Nephron progenitor cell (in vitro differentiated cells): Measurements from ENCODE around the gene PKP1.

Experiments used
- DNase-seq: peaks from one replicate; pipeline ENCODE4 v3.0.0; 2021
- H3K27ac Mint-ChIP-seq: 2 replicates; pipeline ENCODE4 v1.8.0; 2021; ENCODE audit warnings: mild to moderate bottlenecking, moderate library complexity, mixed read lengths
- H3K27me3 Mint-ChIP-seq: 2 replicates; pipeline ENCODE4 v1.8.0; 2021; ENCODE audit warnings: mild to moderate bottlenecking, low read depth, mixed read lengths; ENCODE audit not compliant: poor library complexity
- H3K36me3 Mint-ChIP-seq: 2 replicates; pipeline ENCODE4 v1.8.0; 2021; ENCODE audit warnings: low read depth, mixed read lengths
- H3K4me1 Mint-ChIP-seq: 2 replicates; pipeline ENCODE4 v1.8.0; 2021; ENCODE audit warnings: mixed read lengths
- H3K4me3 Mint-ChIP-seq: 2 replicates; pipeline ENCODE4 v1.8.0; 2021; ENCODE audit warnings: mild to moderate bottlenecking, moderate library complexity, mixed read lengths
- H3K9me3 Mint-ChIP-seq: 2 replicates; pipeline ENCODE4 v1.8.0; 2021; ENCODE audit warnings: mild to moderate bottlenecking, moderate library complexity, mixed read lengths
- TF ChIP-seq, protein P1 (sequence below): fragments of 200-600 bp; sonication (generic); IDR thresholded peaks from 2 replicates; pipeline ENCODE4 v1.5.0; 2021; ENCODE audit warnings: antibody characterized with exemption

The PKP1 gene

GRCh38 chr1:201264072-201264471, 19.2 kb upstream of the PKP1 start:
- Mint-ChIP-seq H3K9me3 (no peaks in the 10 kb centered on the region), H3K36me3 (no peaks in the 10 kb centered on the region), H3K27me3 (peaks cover 59% of the 10 kb centered on the region), H3K27ac (no peak overlapping the region), H3K4me3 (no peak overlapping the region), H3K4me1 (peaks cover 33% of the 10 kb centered on the region)
- TF ChIP-seq, protein P1, sequence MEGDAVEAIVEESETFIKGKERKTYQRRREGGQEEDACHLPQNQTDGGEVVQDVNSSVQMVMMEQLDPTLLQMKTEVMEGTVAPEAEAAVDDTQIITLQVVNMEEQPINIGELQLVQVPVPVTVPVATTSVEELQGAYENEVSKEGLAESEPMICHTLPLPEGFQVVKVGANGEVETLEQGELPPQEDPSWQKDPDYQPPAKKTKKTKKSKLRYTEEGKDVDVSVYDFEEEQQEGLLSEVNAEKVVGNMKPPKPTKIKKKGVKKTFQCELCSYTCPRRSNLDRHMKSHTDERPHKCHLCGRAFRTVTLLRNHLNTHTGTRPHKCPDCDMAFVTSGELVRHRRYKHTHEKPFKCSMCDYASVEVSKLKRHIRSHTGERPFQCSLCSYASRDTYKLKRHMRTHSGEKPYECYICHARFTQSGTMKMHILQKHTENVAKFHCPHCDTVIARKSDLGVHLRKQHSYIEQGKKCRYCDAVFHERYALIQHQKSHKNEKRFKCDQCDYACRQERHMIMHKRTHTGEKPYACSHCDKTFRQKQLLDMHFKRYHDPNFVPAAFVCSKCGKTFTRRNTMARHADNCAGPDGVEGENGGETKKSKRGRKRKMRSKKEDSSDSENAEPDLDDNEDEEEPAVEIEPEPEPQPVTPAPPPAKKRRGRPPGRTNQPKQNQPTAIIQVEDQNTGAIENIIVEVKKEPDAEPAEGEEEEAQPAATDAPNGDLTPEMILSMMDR: no peak
- no peak for DNase-seq

DNA sequence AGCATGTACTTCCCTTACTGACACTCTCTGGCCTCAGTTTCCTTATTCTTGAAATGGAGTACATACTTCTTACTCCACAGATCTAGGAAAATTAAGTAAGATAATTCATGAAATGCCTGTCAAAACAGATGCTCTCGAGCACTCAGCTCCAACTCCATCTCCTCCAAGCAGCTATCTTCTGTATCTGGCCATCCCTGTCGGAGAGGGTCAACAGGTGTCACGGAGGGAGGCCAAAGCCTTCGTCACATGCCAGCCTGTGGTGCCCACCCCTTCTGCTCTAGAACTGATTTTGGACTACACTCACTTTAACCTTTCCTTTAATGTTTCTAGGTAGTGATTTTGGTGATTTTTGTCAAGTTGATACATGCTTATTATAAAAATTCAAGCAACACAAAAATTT, 18.8 kb upstream of the PKP1 start:
- TF ChIP-seq, protein P1: no peak
- no peaks in the 10 kb centered on the region for H3K9me3 Mint-ChIP-seq
- DNase-seq: no peak
- H3K4me1 Mint-ChIP-seq: peaks cover 36% of the 10 kb centered on the region
- H3K36me3 Mint-ChIP-seq: no peaks in the 10 kb centered on the region
- H3K27me3 Mint-ChIP-seq: peaks cover 61% of the 10 kb centered on the region
- no peak overlapping the region for H3K27ac Mint-ChIP-seq
- no peak overlapping the region for H3K4me3 Mint-ChIP-seq

DNA sequence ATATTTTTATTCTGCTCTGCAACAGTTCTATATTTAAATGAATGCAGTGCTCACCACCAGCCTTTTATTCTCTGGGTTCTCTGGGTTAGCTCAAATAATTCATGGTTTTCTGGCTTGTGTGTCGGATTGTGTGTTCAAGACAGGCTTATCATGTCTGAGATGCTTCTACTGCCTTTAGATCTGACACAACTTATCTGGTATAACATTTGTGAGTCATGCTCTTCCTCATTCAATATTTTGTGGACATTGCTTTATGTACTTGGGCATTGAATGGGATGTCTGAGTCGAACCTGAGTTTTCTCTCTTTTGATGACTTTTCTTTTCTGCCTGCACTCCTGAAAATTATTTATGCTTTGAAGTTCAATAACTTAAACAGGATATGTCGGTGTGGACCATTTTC, 17.6 kb upstream of the PKP1 start:
- H3K9me3 Mint-ChIP-seq: no peaks in the 10 kb centered on the region

DNA sequence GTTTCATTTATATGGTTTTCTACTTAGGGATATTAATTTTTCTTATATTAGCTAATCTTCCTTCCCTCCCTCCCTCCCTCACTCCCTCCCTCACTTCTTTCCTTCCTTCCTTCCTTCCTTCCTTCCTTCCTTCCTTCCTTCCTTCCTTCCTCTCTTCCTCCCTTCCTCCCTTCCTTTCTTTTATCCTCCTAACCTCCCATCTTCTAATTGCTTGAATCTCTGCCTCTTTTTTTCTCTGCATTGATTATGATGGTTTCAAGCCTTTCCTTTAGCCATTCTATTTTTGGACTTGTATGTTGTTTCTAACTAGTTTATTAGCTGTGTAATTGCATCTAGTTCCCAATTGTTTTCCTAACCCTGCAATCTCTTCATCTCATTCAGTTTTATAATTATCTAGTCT, 17.0 kb upstream of the PKP1 start:
- no peak overlapping the region for H3K4me3 Mint-ChIP-seq
- TF ChIP-seq, protein P1: no peak
- DNase-seq: no peak
- peaks cover 31% of the 10 kb centered on the region for H3K4me1 Mint-ChIP-seq
- H3K27me3 Mint-ChIP-seq: peaks cover 50% of the 10 kb centered on the region
- H3K9me3 Mint-ChIP-seq: no peaks in the 10 kb centered on the region
- no peaks in the 10 kb centered on the region for H3K36me3 Mint-ChIP-seq
- H3K27ac Mint-ChIP-seq: no peak overlapping the region

More for the DNA sequence above, 17.6 kb upstream of the PKP1 start:
- DNase-seq: no peak
- no peak overlapping the region for H3K4me3 Mint-ChIP-seq
- TF ChIP-seq, protein P1: no peak
- H3K27ac Mint-ChIP-seq: no peak overlapping the region
- no peaks in the 10 kb centered on the region for H3K36me3 Mint-ChIP-seq
- H3K4me1 Mint-ChIP-seq: peaks cover 31% of the 10 kb centered on the region
- H3K27me3 Mint-ChIP-seq: peaks cover 52% of the 10 kb centered on the region

- H3K4me3 Mint-ChIP-seq: no peak overlapping the region
These were observed 16.5 kb upstream of the PKP1 start for GRCh38 chr1:201266774-201267173.

More at GRCh38 chr1:201266774-201267173, 16.5 kb upstream of the PKP1 start:
- TF ChIP-seq, protein P1: no peak
- Mint-ChIP-seq H3K36me3 (no peaks in the 10 kb centered on the region), H3K27ac (no peak overlapping the region), H3K27me3 (peaks cover 45% of the 10 kb centered on the region), H3K9me3 (no peaks in the 10 kb centered on the region), H3K4me1 (peaks cover 31% of the 10 kb centered on the region)
- DNase-seq: no peak
